HepG2 (cell line): Measurements from ENCODE around the gene SLC25A33. TPM values are rescaled to one million over a fixed set of nuclear protein-coding genes. Genes with fewer than 3 reads are reported as not detected.

Experiments used
- ATAC-seq: fragments of 200-7000 bp; cut with Tn5 transposase; 3 replicates; pipeline ENCODE4 v1.9.1; 2020; ENCODE audit warnings: mild to moderate bottlenecking, moderate library complexity
- BruUV-seq: library from RNA; stranded (reverse); fragments of 400-500 nt; replicated peaks from 2 replicates; lab custom pipeline; 2021; lab: Mats Ljungman, UMichigan
- CTCF ChIA-PET: fragments of 300-600 bp; formaldehyde crosslinking; extraction: SDS; loops from one replicate; lab custom pipeline; 2021; ENCODE audit warnings: low total read pairs, inconsistent platforms, low intra/inter-chr PET ratio; lab: Yijun Ruan, JAX
- POLR2A ChIA-PET: fragments of 350-600 bp; sonication (Branson Sonifier 250); formaldehyde crosslinking; loops from one replicate; lab custom pipeline; 2020; ENCODE audit warnings: antibody characterized with exemption, inconsistent platforms; lab: Yijun Ruan, JAX
- DNase-seq: peaks from one replicate; pipeline ENCODE4 v3.0.0-alpha.2; 2015; ENCODE audit warnings: low spot score
- FAIRE-seq: peaks from 3 replicates; lab custom pipeline; 2011; peaks lifted over from hg19 to GRCh38; lab: Jason Lieb, UNC
- H2AFZ ChIP-seq: one replicate; pipeline ENCODE4 v1.6.1; 2011; ENCODE audit warnings: low read length, inconsistent platforms
- H3K27ac ChIP-seq: fragments of 300-600 bp; 3 replicates; pipeline ENCODE4 v1.8.0; 2011; ENCODE audit warnings: mixed run types, mild to moderate bottlenecking, mixed read lengths, low read length, inconsistent platforms; ENCODE audit not compliant: insufficient read depth; ENCODE audit errors: extremely low read length
- H3K27me3 ChIP-seq, 2 experiments: fragments of 200-600 bp in 1 of 2; 2 replicates in 1 of 2; 3 replicates in 1 of 2; pipeline versions ENCODE4 v1.6.0 to v1.8.0; 2011; ENCODE audit warnings: low read length in 2 of 2, mild to moderate bottlenecking in 2 of 2, moderate library complexity in 2 of 2, inconsistent platforms in 1 of 2; ENCODE audit not compliant: insufficient read depth in 2 of 2, control insufficient read depth in 1 of 2
- H3K36me3 ChIP-seq, 2 experiments: fragments of 200-600 bp in 1 of 2; replicated peaks in 1 of 2; 2 replicates in 1 of 2; 3 replicates in 1 of 2; pipeline versions ENCODE4 v1.5.1 to v1.8.0; 2011; ENCODE audit warnings: low read length in 2 of 2, inconsistent platforms in 1 of 2; ENCODE audit not compliant: insufficient read depth in 2 of 2, control insufficient read depth in 1 of 2
- H3K4me1 ChIP-seq: 2 replicates; pipeline ENCODE4 v1.5.1; 2012; ENCODE audit warnings: low read length, inconsistent platforms; ENCODE audit not compliant: insufficient read depth
- H3K4me2 ChIP-seq: 2 replicates; pipeline ENCODE4 v1.6.0; 2011; ENCODE audit warnings: low read depth, low read length, inconsistent platforms
- H3K4me3 ChIP-seq, 3 experiments: fragments of 200-600 bp in 1 of 3; sonication (generic), shearing (Covaris generic) in 1 of 3; replicated peaks in 1 of 3; 2 replicates each; pipeline ENCODE4 v1.5.1; 2011 to 2016; ENCODE audit warnings: low read length in 3 of 3, inconsistent platforms in 2 of 3, low read depth in 2 of 3, mild to moderate bottlenecking in 2 of 3, control low read depth in 1 of 3, mixed read lengths in 1 of 3; ENCODE audit not compliant: insufficient read depth in 1 of 3
- H3K79me2 ChIP-seq: one replicate; pipeline ENCODE4 v1.6.1; 2011; ENCODE audit warnings: low read length, inconsistent platforms; ENCODE audit not compliant: insufficient read depth
- H3K9ac ChIP-seq: 2 replicates; pipeline ENCODE4 v1.6.0; 2011; ENCODE audit warnings: mild to moderate bottlenecking, low read depth, low read length, inconsistent platforms; ENCODE audit not compliant: insufficient read depth
- H3K9me3 ChIP-seq: 2 replicates; pipeline ENCODE4 v1.5.1; 2012; ENCODE audit warnings: mild to moderate bottlenecking, low read length
- H4K20me1 ChIP-seq: 2 replicates; pipeline ENCODE4 v1.6.0; 2011; ENCODE audit warnings: inconsistent platforms, mild to moderate bottlenecking, low read length, moderate library complexity; ENCODE audit not compliant: insufficient read depth
- ATF1 ChIP-seq: IDR thresholded peaks from 2 replicates; pipeline ENCODE4 v1.6.1; 2016; ENCODE audit warnings: mild to moderate bottlenecking, control low read depth
- HHEX ChIP-seq: IDR thresholded peaks from 2 replicates; pipeline ENCODE4 v1.6.1; 2016; ENCODE audit warnings: control low read depth
- KDM6A ChIP-seq: IDR thresholded peaks from 2 replicates; pipeline ENCODE4 v1.6.1; 2016; ENCODE audit warnings: low read depth
- MED1 ChIP-seq: sonication (generic); formaldehyde crosslinking; IDR thresholded peaks from 2 replicates; pipeline ENCODE4 v1.4.0; 2020; ENCODE audit warnings: missing genetic modification reagents
- NCOR1 ChIP-seq: fragments of 200-600 bp; sonication (generic); IDR thresholded peaks from 2 replicates; pipeline ENCODE4 v1.7.0; 2017; ENCODE audit warnings: antibody characterized with exemption, low read length, borderline replicate concordance
- PAX8 ChIP-seq: sonication (generic); formaldehyde crosslinking; IDR thresholded peaks from 2 replicates; pipeline ENCODE4 v1.8.0; 2022; ENCODE audit warnings: mild to moderate bottlenecking, missing genetic modification reagents, borderline replicate concordance
- POGZ ChIP-seq: sonication (generic); formaldehyde crosslinking; IDR thresholded peaks from 2 replicates; pipeline ENCODE4 v1.4.0; 2020; ENCODE audit warnings: mild to moderate bottlenecking, missing genetic modification reagents
- PRDM10 ChIP-seq: sonication (generic); formaldehyde crosslinking; IDR thresholded peaks from 2 replicates; pipeline ENCODE4 v1.4.0; 2020; ENCODE audit warnings: low read depth, missing genetic modification reagents
- REXO4 ChIP-seq: sonication (generic); formaldehyde crosslinking; IDR thresholded peaks from 2 replicates; pipeline ENCODE4 v1.8.0; 2022; ENCODE audit warnings: missing genetic modification reagents, mild to moderate bottlenecking, borderline replicate concordance
- SP4 ChIP-seq: sonication (generic); formaldehyde crosslinking; IDR thresholded peaks from 2 replicates; pipeline ENCODE4 v1.8.1; 2023; ENCODE audit warnings: mild to moderate bottlenecking, missing genetic modification reagents
- TERF1 ChIP-seq: sonication (generic); formaldehyde crosslinking; IDR thresholded peaks from 2 replicates; pipeline ENCODE4 v1.8.0; 2022; ENCODE audit warnings: mild to moderate bottlenecking, missing genetic modification reagents, moderate library complexity
- TGIF2 ChIP-seq: IDR thresholded peaks from 2 replicates; pipeline ENCODE4 v1.6.1; 2016; ENCODE audit warnings: control low read depth, missing compliant biosample characterization
- THYN1 ChIP-seq: sonication (generic); formaldehyde crosslinking; IDR thresholded peaks from 2 replicates; pipeline ENCODE4 v1.8.1; 2023; ENCODE audit warnings: low read depth, mild to moderate bottlenecking, moderate library complexity, missing genetic modification reagents, borderline replicate concordance
- ZBTB37 ChIP-seq: sonication (generic); formaldehyde crosslinking; IDR thresholded peaks from 2 replicates; pipeline ENCODE4 v1.4.0; 2020; ENCODE audit warnings: mild to moderate bottlenecking, missing genetic modification reagents
- ZNF20 ChIP-seq: sonication (generic); formaldehyde crosslinking; IDR thresholded peaks from 2 replicates; pipeline ENCODE4 v1.4.0; 2020; ENCODE audit warnings: mild to moderate bottlenecking, moderate library complexity, missing genetic modification reagents
- ZNF326 ChIP-seq: sonication (generic); formaldehyde crosslinking; IDR thresholded peaks from 2 replicates; pipeline ENCODE4 v1.4.0; 2020; ENCODE audit warnings: missing genetic modification reagents, borderline replicate concordance
- ZNF432 ChIP-seq: sonication (generic); formaldehyde crosslinking; IDR thresholded peaks from 2 replicates; pipeline ENCODE4 v1.5.0; 2020; ENCODE audit warnings: missing genetic modification reagents, mild to moderate bottlenecking, borderline replicate concordance
- ZNF891 ChIP-seq: sonication (generic); formaldehyde crosslinking; IDR thresholded peaks from 2 replicates; pipeline ENCODE4 v1.5.0; 2020; ENCODE audit warnings: mild to moderate bottlenecking, missing genetic modification reagents
- WGBS: methylation state at CpG from one replicate; pipeline ENCODE4 v1.1.6; 2017; ENCODE audit warnings: low lambda C conversion rate; 5-methylcytosine and 5-hydroxymethylcytosine counted together
- in situ Hi-C: cut with HindIII; loops from 2 replicates; pipeline ENCODE4 v1.10.0; 2017; ENCODE audit warnings: low pct_unique_long_range_greater_than_20kb; ENCODE audit not compliant: extremely low pct_ligation_motif_present
- intact Hi-C: fragments of 100-400 bp; cut with micrococcal nuclease; formaldehyde crosslinking; loops from one replicate; pipeline ENCODE4 v1.10.0; 2022; ENCODE audit not compliant: unreplicated experiment
- polyA plus RNA-seq, 8 experiments: library from polyadenylated mRNA; depleted of rRNA in 3 of 8; stranded (reverse) in 7 of 8; unstranded in 1 of 8; fragments of >200 nt; fragmentation: Illumina TruSeq in 4 of 8; extraction: Trizol in 4 of 8; gene quantifications; 2 replicates each; pipeline versions ENCODE4 v1.2.1 to v1.2.3, GENCODE V29; 2011 to 2016; ENCODE audit warnings: low read depth in 4 of 8, missing spikeins in 1 of 8, mixed read lengths in 1 of 8; ENCODE audit not compliant: insufficient read depth in 1 of 8
- total RNA-seq, 5 experiments: library from RNA; depleted of rRNA; stranded (reverse); fragments of >200 nt; fragmentation: Illumina TruSeq; extraction: Trizol; gene quantifications; 2 replicates each; pipeline ENCODE4 v1.2.3, GENCODE V29; 2016; ENCODE audit warnings: low read depth in 1 of 5

The SLC25A33 gene
- total and polyA plus RNA-seq, 2 of the 13 experiments (the other 11 are each of a cell fraction or from before 2014, with no cell fraction given): 15.4 to 50.3 TPM

GRCh38 chr1:9494936-9495758 lies 44.1 kb upstream of the SLC25A33 start:
- POLR2A ChIA-PET: interaction anchor here (0.7 to 1.2 kb wide), 3 partner anchors 43 to 98 kb away, joined by 3 to 4 read pairs (median 3); no protein-coding TSS in a partner anchor
- H2AFZ ChIP-seq: no peak overlapping the region
- H3K4me2 ChIP-seq: 0 out of 2 replicates have a peak overlapping the region, but pooled peaks have one; percentile 30
- in situ Hi-C loops: loop anchor here (5.0 kb wide), 1 partner anchor 77 kb away; no protein-coding TSS in a partner anchor
- DNase-seq: no peak
- no peak overlapping the region for H3K9ac ChIP-seq
- peaks cover 51% of the 10 kb centered on the region for H3K4me1 ChIP-seq
- ATAC-seq: peak; percentile 76
- no peaks in the 10 kb centered on the region for H3K79me2 ChIP-seq
- H3K27me3 ChIP-seq: no peaks in the 10 kb centered on the region
- 50% methylated on average over 25 of the region's 48 CpGs for WGBS
- H3K36me3 ChIP-seq: no peaks in the 10 kb centered on the region
- H3K27ac ChIP-seq: no peak overlapping the region
- FAIRE-seq: no peak
- no peaks in the 10 kb centered on the region for H4K20me1 ChIP-seq
- H3K9me3 ChIP-seq: no peaks in the 10 kb centered on the region
- BruUV-seq: no TSS peak
- no peak overlapping the region; a peak in 1 of 6 replicates for H3K4me3 ChIP-seq
- CTCF ChIA-PET: interaction anchor here (0.9 to 3.2 kb wide), 4 partner anchors 70 to 206 kb away, joined by 3 to 30 read pairs (median 3); no protein-coding TSS in a partner anchor
- intact Hi-C loops: loop anchor here (1.0 kb wide), 1 partner anchor 78 kb away; no protein-coding TSS in a partner anchor
- TF ChIP-seq MED1 (CRISPR knock-in tag) (peak; percentile 35; the same call in 1 of the 2 replicates), ZNF20 (CRISPR knock-in tag) (no peak), POGZ (peak; percentile 63; the same call in 1 of the 2 replicates), ZBTB37 (CRISPR knock-in tag) (no peak), REXO4 (CRISPR knock-in tag) (no peak), ZNF432 (CRISPR knock-in tag) (no peak), TERF1 (CRISPR knock-in tag) (no peak), ZNF326 (no peak), PRDM10 (CRISPR knock-in tag) (no peak), SP4 (peak; percentile 41; the same call in 1 of the 2 replicates), ATF1 (no peak), KDM6A (CRISPR knock-in tag) (no peak), THYN1 (CRISPR knock-in tag) (no peak), TGIF2 (CRISPR knock-in tag) (no peak), NCOR1 (no peak), PAX8 (CRISPR knock-in tag) (no peak), HHEX (CRISPR knock-in tag) (no peak), ZNF891 (CRISPR knock-in tag) (peak; percentile 86)
